Osteocyte (in vitro differentiated cells): ENCODE measurements around the gene SPOCK3. TPM values are rescaled to one million over a fixed set of nuclear protein-coding genes. Genes with fewer than 3 reads are reported as not detected.
"Not testable (repeated sequence)": the region's sequence is repeated elsewhere in the genome, so short reads cannot be mapped to it uniquely, and the experiment has no call there.

Experiments
- DNase-seq: peaks from one replicate; pipeline ENCODE4 v3.0.0; 2021; ENCODE audit warnings: mixed read lengths; ENCODE audit not compliant: unreplicated experiment; ENCODE audit errors: extremely low spot score
- H3K27ac Mint-ChIP-seq: one replicate; pipeline ENCODE4 v1.8.0; 2021; ENCODE audit warnings: mild to moderate bottlenecking, mixed read lengths; ENCODE audit not compliant: unreplicated experiment
- H3K27me3 Mint-ChIP-seq: one replicate; pipeline ENCODE4 v1.8.0; 2021; ENCODE audit warnings: mixed read lengths; ENCODE audit not compliant: unreplicated experiment
- H3K36me3 Mint-ChIP-seq: one replicate; pipeline ENCODE4 v1.8.0; 2021; ENCODE audit warnings: mixed read lengths; ENCODE audit not compliant: unreplicated experiment
- H3K4me1 Mint-ChIP-seq: one replicate; pipeline ENCODE4 v1.8.0; 2021; ENCODE audit warnings: mixed read lengths; ENCODE audit not compliant: unreplicated experiment
- H3K4me3 Mint-ChIP-seq: one replicate; pipeline ENCODE4 v1.8.0; 2021; ENCODE audit warnings: mild to moderate bottlenecking, moderate library complexity, mixed read lengths; ENCODE audit not compliant: unreplicated experiment
- H3K9me3 Mint-ChIP-seq: one replicate; pipeline ENCODE4 v1.8.0; 2021; ENCODE audit warnings: mixed read lengths; ENCODE audit not compliant: unreplicated experiment
- CTCF ChIP-seq: fragments of 200-600 bp; sonication (generic); IDR thresholded peaks from 2 replicates; pipeline ENCODE4 v1.5.0; 2021; ENCODE audit warnings: antibody characterized with exemption, mild to moderate bottlenecking, moderate library complexity
- long read RNA-seq: library from polyadenylated mRNA; unstranded; transcript quantifications from one replicate; pipeline ENCODE4 v2.0.0, GENCODE V29; 2021
- total RNA-seq: library from RNA; stranded (reverse); gene quantifications from 2 replicates; pipeline ENCODE4 v1.2.1, GENCODE V29; 2021

The SPOCK3 gene
- total RNA-seq = not detected in 2 replicates
- long read RNA-seq = 0 reads

- no peak for DNase-seq
Observed at GRCh38 chr4:167234316-167234881, at the start of gene SPOCK3. SPOCK3 (minus strand) TSS chr4:167234494.

GRCh38 chr4:167282171-167282864 is 48.0 kb upstream of the SPOCK3 start:
- Mint-ChIP-seq H3K36me3 (no peaks in the 10 kb centered on the region), H3K4me1 (no peaks in the 10 kb centered on the region), H3K27me3 (no peaks in the 10 kb centered on the region), H3K4me3 (no peak overlapping the region), H3K27ac (no peak overlapping the region), H3K9me3 (peaks cover 12% of the 10 kb centered on the region)
- no peak for DNase-seq
- no peak for TF ChIP-seq CTCF

More at GRCh38 chr4:167234316-167234881, at the start of gene SPOCK3:
- Mint-ChIP-seq H3K4me3 (peak within 1 kb of the TSS; percentile 84), H3K27me3 (peaks cover 67% of the 10 kb centered on the region), H3K27ac (no peak within 1 kb of the TSS), H3K36me3 (no peaks in the 10 kb centered on the region), H3K9me3 (no peaks in the 10 kb centered on the region), H3K4me1 (peaks cover 16% of the 10 kb centered on the region)
- no peak for TF ChIP-seq CTCF

- DNase-seq, H3K4me3 Mint-ChIP-seq, H3K27me3 Mint-ChIP-seq, H3K4me1 Mint-ChIP-seq, H3K36me3 Mint-ChIP-seq, H3K27ac Mint-ChIP-seq, H3K9me3 Mint-ChIP-seq: not testable (repeated sequence)
Observed at GRCh38 chr4:167281545-167281944, 47.3 kb upstream of the SPOCK3 start.

GRCh38 chr4:167274351-167274750 is 40.1 kb upstream of the SPOCK3 start:
- Mint-ChIP-seq H3K9me3 (peaks cover 7% of the 10 kb centered on the region), H3K36me3 (no peaks in the 10 kb centered on the region), H3K4me1 (no peaks in the 10 kb centered on the region), H3K27ac (no peak overlapping the region), H3K27me3 (no peaks in the 10 kb centered on the region), H3K4me3 (no peak overlapping the region)
- TF ChIP-seq CTCF = no peak
- DNase-seq = no peak

- no peak for DNase-seq
- H3K4me3 Mint-ChIP-seq = no peak overlapping the region
- TF ChIP-seq CTCF = no peak
- H3K4me1 Mint-ChIP-seq = no peaks in the 10 kb centered on the region
- no peaks in the 10 kb centered on the region for H3K36me3 Mint-ChIP-seq
- peaks cover 7% of the 10 kb centered on the region for H3K9me3 Mint-ChIP-seq
- no peak overlapping the region for H3K27ac Mint-ChIP-seq
- no peaks in the 10 kb centered on the region for H3K27me3 Mint-ChIP-seq
Observed at GRCh38 chr4:167265231-167265630, 30.9 kb upstream of the SPOCK3 start.
